HepG2 (cell line): ENCODE results near the gene TAMM41. TPM values are rescaled to one million over a fixed set of nuclear protein-coding genes. Genes with fewer than 3 reads are reported as not detected.

Source experiments
- BORCS8-MEF2B ChIP-seq: sonication (generic); formaldehyde crosslinking; IDR thresholded peaks from 2 replicates; pipeline ENCODE4 v1.8.0; 2022; ENCODE audit warnings: mild to moderate bottlenecking, missing genetic modification reagents
- HNF4A ChIP-seq: sonication (generic); formaldehyde crosslinking; IDR thresholded peaks from 2 replicates; pipeline ENCODE4 v1.4.0; 2020; ENCODE audit warnings: missing genetic modification reagents
- KDM1A ChIP-seq: IDR thresholded peaks from 2 replicates; pipeline ENCODE4 v1.6.1; 2016; ENCODE audit warnings: missing compliant biosample characterization
- KDM5A ChIP-seq: fragments of 200-600 bp; sonication (generic); IDR thresholded peaks from 2 replicates; pipeline ENCODE4 v1.7.0; 2018; ENCODE audit warnings: antibody characterized with exemption, mild to moderate bottlenecking, low read length, borderline replicate concordance
- KDM5B ChIP-seq: sonication (generic); formaldehyde crosslinking; IDR thresholded peaks from 2 replicates; pipeline ENCODE4 v1.4.0; 2020; ENCODE audit warnings: missing genetic modification reagents, mild to moderate bottlenecking, borderline replicate concordance
- MBD4 ChIP-seq: IDR thresholded peaks from 2 replicates; pipeline ENCODE4 v1.6.1; 2012; ENCODE audit warnings: low read length, inconsistent platforms, borderline replicate concordance
- MTA3 ChIP-seq: sonication (generic); formaldehyde crosslinking; IDR thresholded peaks from 2 replicates; pipeline ENCODE4 v1.4.0; 2020; ENCODE audit warnings: missing genetic modification reagents
- NFE2L1 ChIP-seq: sonication (generic); formaldehyde crosslinking; IDR thresholded peaks from 2 replicates; pipeline ENCODE4 v1.4.0; 2020; ENCODE audit warnings: missing genetic modification reagents, mild to moderate bottlenecking, borderline replicate concordance
- NFYC ChIP-seq: IDR thresholded peaks from 2 replicates; pipeline ENCODE4 v1.6.1; 2016; ENCODE audit warnings: missing genetic modification reagents, missing compliant biosample characterization
- POLR2A ChIP-seq, 2 experiments: IDR thresholded peaks; 2 replicates each; pipeline ENCODE4 v1.6.1; 2011; ENCODE audit warnings: low read depth in 2 of 2, low read length in 2 of 2, mild to moderate bottlenecking in 1 of 2, moderate library complexity in 1 of 2; ENCODE audit not compliant: insufficient read depth in 1 of 2
- RXRB ChIP-seq: IDR thresholded peaks from 2 replicates; pipeline ENCODE4 v1.6.1; 2016; ENCODE audit warnings: borderline replicate concordance, missing genetic modification reagents, missing compliant biosample characterization
- SRF ChIP-seq: IDR thresholded peaks from 2 replicates; pipeline ENCODE4 v1.6.1; 2011; ENCODE audit warnings: mild to moderate bottlenecking, low read depth, low read length, moderate library complexity
- ZBTB38 ChIP-seq: sonication (generic); formaldehyde crosslinking; IDR thresholded peaks from 2 replicates; pipeline ENCODE4 v1.5.1; 2020; ENCODE audit warnings: mild to moderate bottlenecking, missing genetic modification reagents
- ZFAT ChIP-seq: sonication (generic); formaldehyde crosslinking; conservative IDR thresholded peaks from 2 replicates; pipeline ENCODE4 v1.8.1; 2023; ENCODE audit warnings: missing genetic modification reagents, inconsistent platforms
- ZMAT3 ChIP-seq: sonication (generic); formaldehyde crosslinking; conservative IDR thresholded peaks from 2 replicates; pipeline ENCODE4 v1.7.0; 2021; ENCODE audit warnings: missing genetic modification reagents
- ZNF510 ChIP-seq: sonication (generic); formaldehyde crosslinking; IDR thresholded peaks from 2 replicates; pipeline ENCODE4 v1.4.0; 2020; ENCODE audit warnings: low read depth, mild to moderate bottlenecking, missing genetic modification reagents
- ZNF546 ChIP-seq: sonication (generic); formaldehyde crosslinking; conservative IDR thresholded peaks from 2 replicates; pipeline ENCODE4 v1.8.1; 2023; ENCODE audit warnings: mild to moderate bottlenecking, missing genetic modification reagents
- polyA plus RNA-seq, 8 experiments: library from polyadenylated mRNA; depleted of rRNA in 3 of 8; stranded (reverse) in 7 of 8; unstranded in 1 of 8; fragments of >200 nt; fragmentation: Illumina TruSeq in 4 of 8; extraction: Trizol in 4 of 8; gene quantifications; 2 replicates each; pipeline versions ENCODE4 v1.2.1 to v1.2.3, GENCODE V29; 2011 to 2016; ENCODE audit warnings: low read depth in 4 of 8, missing spikeins in 1 of 8, mixed read lengths in 1 of 8; ENCODE audit not compliant: insufficient read depth in 1 of 8
- total RNA-seq, 5 experiments: library from RNA; depleted of rRNA; stranded (reverse); fragments of >200 nt; fragmentation: Illumina TruSeq; extraction: Trizol; gene quantifications; 2 replicates each; pipeline ENCODE4 v1.2.3, GENCODE V29; 2016; ENCODE audit warnings: low read depth in 1 of 5
- TF ChIP-seq, protein P1 (sequence below): sonication (generic); formaldehyde crosslinking; IDR thresholded peaks from 2 replicates; pipeline ENCODE4 v1.4.0; 2020; ENCODE audit warnings: missing genetic modification reagents, borderline replicate concordance
- TF ChIP-seq, protein P2 (sequence below): sonication (generic); formaldehyde crosslinking; IDR thresholded peaks from 2 replicates; pipeline ENCODE4 v1.5.1; 2020; ENCODE audit warnings: mild to moderate bottlenecking, missing genetic modification reagents, moderate library complexity
- TF ChIP-seq, protein P3 (sequence below): sonication (generic); formaldehyde crosslinking; IDR thresholded peaks from 2 replicates; pipeline ENCODE4 v1.4.0; 2020; ENCODE audit warnings: missing genetic modification reagents, low read depth, mild to moderate bottlenecking, borderline replicate concordance
- TF ChIP-seq, protein P4 (sequence below): IDR thresholded peaks from 2 replicates; pipeline ENCODE4 v1.6.1; 2016; ENCODE audit warnings: missing compliant biosample characterization, missing genetic modification reagents, borderline replicate concordance
- TF ChIP-seq, protein P5 (sequence below): sonication (generic); formaldehyde crosslinking; IDR thresholded peaks from 2 replicates; pipeline ENCODE4 v1.5.0; 2020; ENCODE audit warnings: missing genetic modification reagents, mild to moderate bottlenecking, borderline replicate concordance

The TAMM41 gene
- total and polyA plus RNA-seq, 2 of the 13 experiments (the other 11 are each of a cell fraction or from before 2014, with no cell fraction given) = 9.9 to 12.2 TPM

DNA sequence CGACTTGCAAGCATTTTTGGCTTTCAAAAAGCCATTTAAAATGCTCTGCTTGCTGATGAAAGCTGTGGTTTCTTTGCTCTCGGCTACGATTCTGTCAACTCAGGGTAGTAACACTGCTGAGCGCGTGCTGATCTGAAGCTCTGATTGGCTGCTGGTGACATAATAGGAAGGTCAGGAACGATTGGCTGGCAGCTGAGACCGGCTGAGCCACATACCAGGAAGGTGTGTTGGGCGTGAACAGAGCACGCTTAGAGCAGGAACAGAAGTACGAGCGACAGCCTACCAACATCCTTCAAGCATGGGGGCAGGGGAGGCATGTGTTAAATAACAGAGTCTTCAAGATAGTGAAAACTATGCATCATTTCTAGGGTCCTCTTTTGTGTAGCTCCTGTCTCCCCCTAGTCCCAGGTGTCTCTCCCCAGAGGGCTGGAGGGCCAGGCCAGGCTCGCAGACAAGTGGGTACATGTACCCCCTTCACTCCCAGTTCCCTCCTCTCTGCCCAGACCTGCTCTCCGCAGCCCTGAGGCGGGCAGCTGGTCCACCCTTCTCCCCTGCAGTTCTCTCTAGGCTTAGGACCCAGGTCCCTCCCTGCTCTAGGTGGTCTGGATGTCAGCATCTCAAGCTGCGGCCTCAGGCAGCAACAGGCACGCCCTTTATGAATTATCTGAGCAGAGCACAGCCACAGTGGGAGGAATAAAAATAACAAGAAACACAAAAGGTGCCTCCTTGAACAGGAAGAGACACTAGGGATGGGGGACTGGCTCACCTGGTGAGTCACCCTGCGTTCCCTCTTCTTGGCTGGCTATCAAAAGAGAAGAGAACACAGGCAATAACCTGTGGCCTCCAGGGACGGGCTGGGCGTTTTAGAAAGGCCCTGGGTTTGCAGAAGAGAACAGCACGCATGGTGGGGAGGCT, 76.0 kb downstream of the TAMM41 start (continued):
- TF ChIP-seq NFYC (CRISPR knock-in tag) (peak; percentile 81), BORCS8-MEF2B (CRISPR knock-in tag) (peak; percentile 61; the same call in 1 of the 2 replicates), ZNF510 (CRISPR knock-in tag) (0 out of 2 replicates have a peak, but pooled peaks have one; percentile 53), KDM1A (CRISPR knock-in tag) (no peak), MTA3 (CRISPR knock-in tag) (no peak), KDM5B (CRISPR knock-in tag) (no peak), HNF4A (CRISPR knock-in tag) (no peak), ZNF546 (CRISPR knock-in tag) (no peak), ZBTB38 (CRISPR knock-in tag) (no peak), MBD4 (no peak), ZMAT3 (CRISPR knock-in tag) (no peak), NFE2L1 (CRISPR knock-in tag) (no peak), SRF (no peak), POLR2A (IDR thresholded peaks at IDR 0.05; ENCODE audit: insufficient read depth in 1 of 2, low read depth in 2 of 2, low read length in 2 of 2) (0 out of 4 replicates have a peak, but pooled peaks of 1 of the 2 experiments have one; percentile 44), RXRB (CRISPR knock-in tag) (0 out of 2 replicates have a peak, but pooled peaks have one; percentile 15), ZFAT (CRISPR knock-in tag) (no peak), KDM5A (no peak)
- TF ChIP-seq, protein P1, sequence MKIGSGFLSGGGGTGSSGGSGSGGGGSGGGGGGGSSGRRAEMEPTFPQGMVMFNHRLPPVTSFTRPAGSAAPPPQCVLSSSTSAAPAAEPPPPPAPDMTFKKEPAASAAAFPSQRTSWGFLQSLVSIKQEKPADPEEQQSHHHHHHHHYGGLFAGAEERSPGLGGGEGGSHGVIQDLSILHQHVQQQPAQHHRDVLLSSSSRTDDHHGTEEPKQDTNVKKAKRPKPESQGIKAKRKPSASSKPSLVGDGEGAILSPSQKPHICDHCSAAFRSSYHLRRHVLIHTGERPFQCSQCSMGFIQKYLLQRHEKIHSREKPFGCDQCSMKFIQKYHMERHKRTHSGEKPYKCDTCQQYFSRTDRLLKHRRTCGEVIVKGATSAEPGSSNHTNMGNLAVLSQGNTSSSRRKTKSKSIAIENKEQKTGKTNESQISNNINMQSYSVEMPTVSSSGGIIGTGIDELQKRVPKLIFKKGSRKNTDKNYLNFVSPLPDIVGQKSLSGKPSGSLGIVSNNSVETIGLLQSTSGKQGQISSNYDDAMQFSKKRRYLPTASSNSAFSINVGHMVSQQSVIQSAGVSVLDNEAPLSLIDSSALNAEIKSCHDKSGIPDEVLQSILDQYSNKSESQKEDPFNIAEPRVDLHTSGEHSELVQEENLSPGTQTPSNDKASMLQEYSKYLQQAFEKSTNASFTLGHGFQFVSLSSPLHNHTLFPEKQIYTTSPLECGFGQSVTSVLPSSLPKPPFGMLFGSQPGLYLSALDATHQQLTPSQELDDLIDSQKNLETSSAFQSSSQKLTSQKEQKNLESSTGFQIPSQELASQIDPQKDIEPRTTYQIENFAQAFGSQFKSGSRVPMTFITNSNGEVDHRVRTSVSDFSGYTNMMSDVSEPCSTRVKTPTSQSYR (CRISPR knock-in tag) = no peak
- TF ChIP-seq, protein P2, sequence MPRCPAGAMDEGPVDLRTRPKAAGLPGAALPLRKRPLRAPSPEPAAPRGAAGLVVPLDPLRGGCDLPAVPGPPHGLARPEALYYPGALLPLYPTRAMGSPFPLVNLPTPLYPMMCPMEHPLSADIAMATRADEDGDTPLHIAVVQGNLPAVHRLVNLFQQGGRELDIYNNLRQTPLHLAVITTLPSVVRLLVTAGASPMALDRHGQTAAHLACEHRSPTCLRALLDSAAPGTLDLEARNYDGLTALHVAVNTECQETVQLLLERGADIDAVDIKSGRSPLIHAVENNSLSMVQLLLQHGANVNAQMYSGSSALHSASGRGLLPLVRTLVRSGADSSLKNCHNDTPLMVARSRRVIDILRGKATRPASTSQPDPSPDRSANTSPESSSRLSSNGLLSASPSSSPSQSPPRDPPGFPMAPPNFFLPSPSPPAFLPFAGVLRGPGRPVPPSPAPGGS (CRISPR knock-in tag) = no peak
- TF ChIP-seq, protein P3, sequence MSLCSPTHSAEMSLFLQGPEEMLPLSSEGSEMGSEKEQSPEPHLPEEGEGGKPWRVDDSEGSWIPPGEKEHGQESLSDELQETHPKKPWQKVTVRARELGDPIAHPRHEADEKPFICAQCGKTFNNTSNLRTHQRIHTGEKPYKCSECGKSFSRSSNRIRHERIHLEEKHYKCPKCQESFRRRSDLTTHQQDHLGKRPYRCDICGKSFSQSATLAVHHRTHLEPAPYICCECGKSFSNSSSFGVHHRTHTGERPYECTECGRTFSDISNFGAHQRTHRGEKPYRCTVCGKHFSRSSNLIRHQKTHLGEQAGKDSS (CRISPR knock-in tag) = 0 out of 2 replicates have a peak, but pooled peaks have one; percentile 33
- TF ChIP-seq, protein P4, sequence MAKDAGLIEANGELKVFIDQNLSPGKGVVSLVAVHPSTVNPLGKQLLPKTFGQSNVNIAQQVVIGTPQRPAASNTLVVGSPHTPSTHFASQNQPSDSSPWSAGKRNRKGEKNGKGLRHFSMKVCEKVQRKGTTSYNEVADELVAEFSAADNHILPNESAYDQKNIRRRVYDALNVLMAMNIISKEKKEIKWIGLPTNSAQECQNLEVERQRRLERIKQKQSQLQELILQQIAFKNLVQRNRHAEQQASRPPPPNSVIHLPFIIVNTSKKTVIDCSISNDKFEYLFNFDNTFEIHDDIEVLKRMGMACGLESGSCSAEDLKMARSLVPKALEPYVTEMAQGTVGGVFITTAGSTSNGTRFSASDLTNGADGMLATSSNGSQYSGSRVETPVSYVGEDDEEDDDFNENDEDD (CRISPR knock-in tag) = peak; percentile 50; the same call in 1 of the 2 replicates
- TF ChIP-seq, protein P5, sequence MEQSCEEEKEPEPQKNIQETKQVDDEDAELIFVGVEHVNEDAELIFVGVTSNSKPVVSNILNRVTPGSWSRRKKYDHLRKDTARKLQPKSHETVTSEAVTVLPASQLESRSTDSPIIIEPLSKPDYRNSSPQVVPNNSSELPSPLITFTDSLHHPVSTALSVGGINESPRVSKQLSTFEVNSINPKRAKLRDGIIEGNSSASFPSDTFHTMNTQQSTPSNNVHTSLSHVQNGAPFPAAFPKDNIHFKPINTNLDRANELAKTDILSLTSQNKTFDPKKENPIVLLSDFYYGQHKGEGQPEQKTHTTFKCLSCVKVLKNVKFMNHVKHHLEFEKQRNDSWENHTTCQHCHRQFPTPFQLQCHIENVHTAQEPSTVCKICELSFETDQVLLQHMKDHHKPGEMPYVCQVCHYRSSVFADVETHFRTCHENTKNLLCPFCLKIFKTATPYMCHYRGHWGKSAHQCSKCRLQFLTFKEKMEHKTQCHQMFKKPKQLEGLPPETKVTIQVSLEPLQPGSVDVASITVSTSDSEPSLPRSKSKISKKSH (CRISPR knock-in tag) = peak; percentile 59; the same call in 1 of the 2 replicates
